GM19452 (cell line): ENCODE results near the gene FAM234B.
"Not testable (repeated sequence)": the region's sequence is repeated elsewhere in the genome, so short reads cannot be mapped to it uniquely, and the experiment has no call there.

Experiments used
- ATAC-seq: cut with Tn5 transposase; IDR thresholded peaks from one replicate; pipeline ENCODE4 v1.9.1; 2021; ENCODE audit not compliant: unreplicated experiment

FAM234B gene

GRCh38 chr12:13023811-13024530 lies 20.2 kb upstream of the FAM234B start:
- ATAC-seq = no peak

- ATAC-seq = no peak
These were observed 19.7 kb upstream of the FAM234B start for GRCh38 chr12:13024531-13024916.

- ATAC-seq = no peak
These were observed 17.9 kb upstream of the FAM234B start for GRCh38 chr12:13026286-13026685.

- no peak for ATAC-seq
These were observed 17.1 kb upstream of the FAM234B start for GRCh38 chr12:13027032-13027431.

- no peak for ATAC-seq
These were observed 16.7 kb upstream of the FAM234B start for GRCh38 chr12:13027508-13027907.

- ATAC-seq = no peak
These were observed 15.2 kb upstream of the FAM234B start for GRCh38 chr12:13028825-13029570.

- no peak for ATAC-seq
These were observed 13.5 kb upstream of the FAM234B start for GRCh38 chr12:13030541-13031291.

GRCh38 chr12:13032164-13032563 lies 12.0 kb upstream of the FAM234B start:
- ATAC-seq = no peak

GRCh38 chr12:13033476-13033875 lies 10.7 kb upstream of the FAM234B start:
- ATAC-seq = no peak

- not testable (repeated sequence) for ATAC-seq
These were observed 8.8 kb upstream of the FAM234B start for GRCh38 chr12:13035335-13035734.

- no peak for ATAC-seq
These were observed 7.3 kb upstream of the FAM234B start for GRCh38 chr12:13036881-13037280.

GRCh38 chr12:13038491-13039161 lies 5.6 kb upstream of the FAM234B start:
- no peak for ATAC-seq

GRCh38 chr12:13039328-13039956 lies 4.7 kb upstream of the FAM234B start:
- no peak for ATAC-seq

GRCh38 chr12:13041224-13041623 lies 3.0 kb upstream of the FAM234B start:
- no peak for ATAC-seq

- ATAC-seq = no peak
These were observed 1.4 kb upstream of the FAM234B start for GRCh38 chr12:13042666-13043230.

GRCh38 chr12:13044906-13045299 lies 722 bp downstream of the FAM234B start:
- ATAC-seq = no peak

GRCh38 chr12:13045816-13046215 lies 1.6 kb downstream of the FAM234B start:
- ATAC-seq = no peak

- peak; percentile 59 for ATAC-seq
These were observed 2.8 kb downstream of the FAM234B start for GRCh38 chr12:13046964-13047363.

- no peak for ATAC-seq
These were observed 5.6 kb downstream of the FAM234B start for GRCh38 chr12:13049816-13050215.

- ATAC-seq = no peak
These were observed 8.2 kb downstream of the FAM234B start for GRCh38 chr12:13052421-13052820.
